Measurements from ENCODE around the gene PEF1.
A peak's percentile ranks its signal among the peaks of the same experiment; 100 is the strongest.

PEF1 gene

DNA sequence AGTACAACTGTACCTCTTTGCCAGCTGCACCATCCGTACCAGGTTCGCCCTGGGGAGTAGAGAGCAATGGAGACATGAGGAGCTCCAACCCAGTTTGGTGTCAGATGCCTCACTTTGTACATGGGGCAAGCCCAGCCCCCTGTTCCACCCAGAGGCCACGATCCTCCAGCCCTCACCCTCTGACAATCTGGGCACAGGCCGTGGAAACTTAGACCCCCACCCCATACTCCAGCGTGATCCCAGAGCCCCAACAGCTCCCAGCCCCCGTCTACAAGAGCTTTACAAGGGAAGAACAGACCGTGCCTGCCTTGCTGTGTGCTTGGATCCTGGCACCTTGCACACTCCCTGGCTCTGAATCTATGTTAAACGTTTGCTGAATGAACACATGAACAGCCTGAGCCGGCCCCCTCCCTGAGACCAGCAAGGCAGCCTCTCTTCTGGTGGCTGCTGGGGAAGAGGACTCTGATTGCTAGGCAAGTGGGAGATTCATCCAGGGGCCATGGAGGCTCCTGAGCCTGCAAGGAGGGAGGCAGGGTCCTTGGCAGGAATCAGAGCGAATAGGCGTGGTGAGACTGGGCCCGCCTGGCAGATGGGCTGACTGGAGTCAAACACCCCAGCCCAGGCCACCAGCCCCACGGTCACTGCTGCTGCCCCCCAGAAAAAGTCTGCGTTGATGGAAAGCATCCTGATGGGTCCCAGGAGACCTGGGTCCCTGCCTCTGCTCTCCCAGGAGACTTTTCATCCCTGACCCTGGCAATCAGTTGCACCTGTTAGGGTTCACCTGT lies 12.5 kb upstream of the PEF1 start:
- DNase-seq (ENCODE audit: extremely low spot score, insufficient read length, low read depth), result no peak
- FAIRE-seq, result no peak

DNA sequence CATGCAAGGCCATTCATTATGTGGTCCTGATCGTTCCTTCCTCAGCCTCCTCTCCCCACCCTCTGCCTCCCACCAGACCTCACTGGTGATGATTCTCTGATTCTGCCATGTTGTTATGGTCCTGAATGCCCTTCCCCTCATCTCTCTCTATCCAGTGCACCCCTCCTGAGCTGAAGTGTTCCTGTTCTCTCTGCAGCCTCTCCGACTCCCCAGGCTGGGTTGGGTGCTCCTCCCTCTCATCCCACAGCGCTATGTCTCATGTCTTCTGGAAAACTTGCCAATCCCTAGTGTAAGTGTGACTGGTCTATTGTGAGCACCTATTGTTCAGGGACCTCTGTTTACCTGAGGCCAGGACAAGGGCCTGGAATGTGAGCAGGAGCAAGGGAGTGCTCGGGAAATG lies 11.1 kb upstream of the PEF1 start:
- FAIRE-seq, result no peak
- no peak for DNase-seq (ENCODE audit: extremely low spot score, insufficient read length, low read depth)

DNA sequence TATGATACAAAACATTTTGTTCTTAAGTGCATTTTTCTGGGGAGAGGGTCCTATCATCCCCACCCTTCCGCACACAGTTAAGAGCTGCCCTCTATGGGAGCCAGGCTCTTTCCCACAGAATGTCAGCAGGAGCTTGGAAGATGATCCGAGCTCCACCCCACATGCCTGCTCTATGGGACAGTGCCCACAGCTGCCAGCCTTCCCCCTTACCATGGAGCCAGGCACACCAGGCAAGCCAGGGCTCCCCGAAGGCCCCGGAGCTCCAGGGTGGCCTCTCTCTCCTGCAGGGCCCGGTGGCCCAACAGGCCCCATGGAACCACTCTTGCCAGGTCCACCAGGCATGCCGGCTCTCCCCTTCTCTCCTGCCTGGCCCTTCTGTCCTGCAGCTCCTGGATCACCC lies 10.4 kb upstream of the PEF1 start:
- no peak for DNase-seq (ENCODE audit: extremely low spot score, insufficient read length, low read depth)
- no peak for FAIRE-seq

DNA sequence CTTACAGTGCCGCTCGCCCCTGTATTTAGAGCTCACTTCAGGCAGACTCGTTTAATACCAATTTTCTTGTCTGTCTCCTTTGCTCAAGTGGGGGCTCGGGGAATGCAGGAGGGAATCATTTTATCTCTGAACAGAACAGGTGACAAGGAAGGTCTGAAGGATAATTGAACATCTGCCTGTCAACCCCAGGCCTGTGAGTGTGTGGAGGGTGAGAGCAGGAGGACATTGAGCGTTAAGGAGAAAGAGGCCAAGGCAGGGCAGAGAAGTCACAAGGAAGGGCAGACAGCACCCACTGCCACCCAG lies 9.7 kb upstream of the PEF1 start:
- DNase-seq (ENCODE audit: extremely low spot score, insufficient read length, low read depth) (no peak), FAIRE-seq (no peak)

DNA sequence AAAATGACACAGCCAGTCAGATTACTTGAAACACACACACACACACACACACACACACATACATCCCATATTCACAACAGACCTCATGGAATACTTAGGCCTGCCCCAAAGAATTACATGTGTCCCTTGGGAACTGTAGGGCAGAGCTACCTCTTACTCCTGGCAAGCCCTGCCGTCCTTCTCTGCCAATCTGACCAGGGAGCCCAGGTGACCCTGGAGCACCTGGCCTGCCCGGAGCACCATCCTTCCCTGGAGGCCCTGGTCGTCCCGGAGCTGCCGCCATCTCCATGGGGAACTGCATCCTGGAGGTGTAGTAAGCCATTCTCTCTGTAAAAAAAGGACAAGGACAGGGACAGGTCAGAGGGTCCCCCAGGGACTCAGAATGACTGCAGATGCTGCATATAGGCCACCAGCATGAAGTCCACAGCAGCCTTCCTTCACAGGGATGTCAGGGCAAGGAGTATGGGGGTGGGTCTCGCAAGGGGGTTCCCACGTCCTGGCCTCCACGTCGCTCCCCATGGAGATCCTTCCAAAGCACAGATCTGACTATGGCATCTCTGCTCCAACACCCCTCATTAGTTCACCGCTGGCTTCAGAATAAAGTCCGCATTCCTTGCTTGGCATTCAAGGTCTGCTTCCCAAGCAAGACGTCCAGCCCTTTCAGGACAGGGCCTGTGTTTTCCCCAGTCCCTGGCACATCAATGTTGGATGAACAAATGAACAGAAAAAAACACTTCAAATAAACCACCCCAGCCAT lies 9.2 kb upstream of the PEF1 start:
- no peak for FAIRE-seq
- no peak for DNase-seq (ENCODE audit: extremely low spot score, insufficient read length, low read depth)

DNA sequence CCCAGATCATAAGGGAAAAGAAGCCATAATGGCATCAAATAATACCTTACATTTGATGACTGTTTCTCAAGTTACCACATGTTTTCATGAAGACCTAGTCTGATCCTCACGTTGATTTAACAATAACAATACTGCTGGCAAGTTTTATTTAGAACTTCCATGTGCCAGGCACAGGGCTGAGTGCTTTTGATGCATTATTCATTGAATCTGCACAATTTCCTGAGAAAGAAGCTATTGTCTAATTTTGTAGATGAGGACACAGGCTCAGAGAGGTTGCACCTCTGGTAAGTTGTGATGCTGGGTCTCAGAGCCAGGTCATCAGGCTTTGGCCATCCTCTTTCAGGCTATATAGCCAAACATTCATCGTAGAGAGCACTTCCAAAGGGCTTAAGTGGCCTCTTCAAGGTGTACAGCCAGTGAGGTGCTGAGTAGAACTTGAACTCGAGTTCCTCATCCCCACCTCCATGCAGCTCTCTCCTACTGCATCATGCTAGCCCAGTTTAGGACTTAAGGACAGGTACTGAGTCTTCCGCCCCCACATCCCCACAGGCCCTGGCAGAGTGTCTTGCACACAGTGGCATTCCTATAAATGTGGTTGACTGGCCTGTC lies 8.3 kb upstream of the PEF1 start:
- no peak for FAIRE-seq
- DNase-seq (ENCODE audit: extremely low spot score, insufficient read length, low read depth), result no peak

DNA sequence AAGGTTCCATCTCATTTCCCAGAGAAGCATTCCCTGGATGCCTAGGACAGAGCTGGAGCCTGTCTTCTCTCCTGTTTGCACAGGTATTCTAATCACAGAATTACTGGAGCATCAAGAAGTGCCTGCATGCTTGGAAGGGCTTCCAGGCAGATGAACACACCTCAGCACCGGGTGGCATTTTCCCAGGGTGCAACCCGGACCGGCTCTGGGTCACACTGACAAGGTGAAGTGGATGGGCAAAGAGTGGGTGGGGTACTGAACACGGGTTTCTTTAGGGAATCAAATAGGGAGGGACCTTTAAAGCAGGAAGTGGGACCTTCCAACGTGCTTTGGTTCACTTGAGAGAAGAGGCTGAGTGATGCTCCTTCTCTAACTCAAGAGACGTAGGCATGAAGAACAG lies 7.1 kb upstream of the PEF1 start:
- no peak for DNase-seq (ENCODE audit: extremely low spot score, insufficient read length, low read depth)

DNA sequence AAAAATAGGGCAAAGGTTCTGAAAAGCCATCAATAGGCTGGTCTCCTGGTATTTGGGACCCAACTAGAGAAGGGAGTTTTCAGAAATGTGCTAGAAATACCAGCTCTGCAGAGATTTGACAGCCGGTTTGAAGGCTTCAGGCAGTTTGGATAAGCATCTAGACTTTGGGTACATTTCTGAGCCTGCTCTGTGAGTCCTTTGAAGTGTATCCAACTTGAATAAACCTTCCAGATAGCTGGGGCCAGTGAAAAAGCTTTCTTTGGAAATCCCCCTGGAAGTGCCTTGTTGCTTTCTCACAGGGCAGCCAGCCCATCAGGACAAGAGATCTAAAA lies 6.4 kb upstream of the PEF1 start:
- FAIRE-seq (no peak), DNase-seq (ENCODE audit: extremely low spot score, insufficient read length, low read depth) (no peak)

More for the DNA sequence above, 7.1 kb upstream of the PEF1 start:
- no peak for FAIRE-seq

DNA sequence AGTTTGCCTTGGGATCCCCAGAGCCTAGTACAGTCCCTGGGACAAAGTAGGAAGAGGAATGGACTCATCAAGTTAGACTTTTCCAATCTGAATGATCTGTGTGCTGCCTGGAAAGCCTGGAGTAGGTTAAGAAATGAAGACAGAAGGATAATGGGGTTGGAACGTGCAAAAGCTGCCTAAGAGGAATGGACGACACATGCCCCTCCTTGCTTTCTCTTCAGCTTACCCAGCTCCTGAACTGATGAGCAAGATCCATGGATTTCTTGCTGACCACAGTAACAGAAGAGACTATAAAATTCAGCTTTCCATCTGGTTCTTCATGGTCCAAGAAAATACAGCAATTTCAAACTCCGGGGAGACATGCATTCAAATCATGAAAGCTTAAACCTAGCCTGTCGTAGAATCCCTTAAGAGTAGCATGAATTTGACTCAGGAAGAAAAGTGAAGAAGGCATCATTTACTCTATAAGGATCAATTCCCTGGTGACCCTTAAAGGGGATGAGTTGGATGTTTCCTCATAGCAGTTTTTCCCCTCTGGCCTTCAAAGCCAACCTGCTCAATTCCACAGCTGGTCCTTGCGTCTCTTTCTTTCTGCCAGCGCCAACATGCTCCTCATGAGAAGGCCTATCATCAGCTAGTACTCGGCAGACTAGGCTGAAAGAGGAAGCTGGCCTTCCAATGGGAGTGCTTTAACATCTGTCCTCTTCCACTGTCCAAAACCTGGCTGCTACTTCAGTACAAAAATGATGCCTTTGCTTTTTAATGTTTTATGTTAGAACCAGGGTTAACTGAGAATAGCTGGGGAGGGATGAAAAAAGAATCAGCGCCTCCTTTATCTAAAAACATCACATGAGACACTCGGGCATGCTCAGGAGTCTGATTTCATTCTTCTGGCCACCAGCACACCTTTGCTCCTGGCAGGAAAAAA lies 5.7 kb upstream of the PEF1 start:
- DNase-seq (ENCODE audit: extremely low spot score, insufficient read length, low read depth), result no peak
- no peak for FAIRE-seq

DNA sequence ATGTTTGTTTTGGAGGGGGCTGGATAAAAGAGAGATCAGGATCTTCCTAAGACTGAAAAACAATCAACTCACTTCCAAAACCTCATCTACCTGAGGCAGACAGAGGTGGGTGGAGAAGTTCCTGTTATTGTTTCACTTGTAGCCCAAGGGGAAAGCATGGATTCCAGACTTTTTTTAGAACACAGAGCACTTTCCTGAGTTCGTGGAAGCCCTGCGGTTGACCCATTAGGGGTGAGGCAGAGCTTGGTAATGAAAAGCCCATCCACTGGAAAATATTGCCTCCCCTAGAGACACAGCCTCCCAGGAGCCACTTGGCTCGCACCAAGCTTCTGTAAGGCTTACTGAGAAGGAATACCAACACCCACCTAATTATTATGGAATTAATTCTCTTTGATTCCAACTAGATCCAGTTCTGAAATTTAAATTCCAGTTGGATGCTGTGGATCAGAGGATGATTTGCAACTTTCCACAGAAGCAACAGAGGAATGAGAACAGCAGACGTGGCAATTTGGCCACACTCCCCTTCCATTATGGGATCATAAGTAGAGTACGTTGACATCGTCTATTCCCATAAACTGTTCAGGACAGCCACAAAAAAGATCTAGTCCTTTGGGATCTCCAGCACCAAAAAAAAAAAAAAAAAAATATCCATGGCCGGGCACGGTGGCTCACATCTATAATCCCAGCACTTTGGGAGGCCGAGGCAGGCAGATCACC lies 4.1 kb upstream of the PEF1 start:
- FAIRE-seq (no peak), DNase-seq (ENCODE audit: extremely low spot score, insufficient read length, low read depth) (no peak)

DNA sequence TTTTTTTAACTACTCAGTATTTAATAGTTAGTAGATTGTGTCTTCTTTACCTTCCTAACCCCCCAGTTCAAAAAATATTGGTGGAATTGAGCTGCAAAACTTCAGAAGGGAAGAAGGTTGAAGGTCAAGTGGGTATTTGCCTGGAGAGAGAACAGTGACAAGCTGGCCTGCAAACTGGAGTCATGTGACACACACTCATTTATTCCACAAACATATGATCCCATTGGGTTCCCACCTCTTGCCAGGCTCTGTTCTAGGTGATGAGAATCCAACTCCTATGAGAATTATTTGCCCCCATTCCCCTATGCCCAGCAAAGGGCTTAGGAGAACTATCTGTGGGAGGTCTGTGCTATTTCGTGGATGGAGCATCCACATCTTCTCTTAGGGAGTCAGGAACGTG lies 3.5 kb upstream of the PEF1 start:
- FAIRE-seq (no peak), DNase-seq (ENCODE audit: extremely low spot score, insufficient read length, low read depth) (no peak)

DNA sequence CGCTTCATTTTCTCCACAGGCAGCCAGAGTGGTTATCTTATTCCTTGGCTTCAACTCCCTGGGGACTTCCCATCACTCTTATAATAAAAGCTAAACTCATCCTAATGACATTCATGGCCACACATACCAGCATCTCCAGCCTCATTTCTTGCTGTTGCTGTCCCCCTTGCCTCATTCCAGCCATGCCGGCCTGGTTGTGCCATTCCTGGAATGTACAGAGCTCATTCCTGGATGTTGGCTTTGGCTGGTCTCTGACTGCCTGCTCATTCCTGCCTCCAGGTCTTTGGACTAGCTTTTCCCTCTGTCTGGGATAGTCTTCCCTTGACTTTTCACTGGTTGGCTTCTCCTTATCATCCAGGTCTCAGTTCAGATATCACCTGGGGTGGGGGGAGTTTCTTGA lies 2.4 kb upstream of the PEF1 start:
- no peak for FAIRE-seq
- no peak for DNase-seq (ENCODE audit: extremely low spot score, insufficient read length, low read depth)

DNA sequence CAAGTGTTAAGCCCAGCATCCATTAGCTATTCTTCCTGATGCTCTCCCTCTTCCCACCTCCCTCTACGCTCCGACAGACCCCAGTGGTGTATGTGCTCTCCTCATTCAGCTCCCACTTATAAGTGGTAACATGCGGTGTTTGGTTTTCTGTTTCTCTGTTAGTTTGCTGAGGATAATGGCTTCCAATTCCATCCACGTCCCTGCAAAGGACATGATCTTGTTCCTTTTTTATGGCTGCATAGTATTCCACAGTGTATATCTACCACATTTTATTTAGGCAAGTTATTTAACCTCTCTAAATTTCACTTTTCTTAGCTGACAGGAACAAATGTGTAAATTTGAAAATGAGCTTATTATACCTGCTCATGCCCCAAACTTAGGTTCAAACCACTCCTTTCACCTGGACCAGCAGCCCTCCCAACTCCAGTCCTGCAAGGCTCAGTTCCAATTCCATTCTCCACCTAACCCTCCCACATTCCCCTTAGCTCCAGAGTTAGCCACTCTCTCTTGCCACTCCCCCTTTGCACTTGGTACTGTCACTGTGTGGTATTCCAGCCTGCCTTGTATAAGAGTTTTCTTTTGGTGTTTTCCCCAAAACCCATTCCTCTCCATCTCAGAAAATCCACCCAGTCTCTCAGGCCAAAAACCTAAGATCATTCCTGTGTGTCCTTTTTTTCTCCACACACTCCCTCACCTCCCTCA lies 1.7 kb upstream of the PEF1 start:
- no peak for DNase-seq (ENCODE audit: extremely low spot score, insufficient read length, low read depth)
- FAIRE-seq, result no peak

DNA sequence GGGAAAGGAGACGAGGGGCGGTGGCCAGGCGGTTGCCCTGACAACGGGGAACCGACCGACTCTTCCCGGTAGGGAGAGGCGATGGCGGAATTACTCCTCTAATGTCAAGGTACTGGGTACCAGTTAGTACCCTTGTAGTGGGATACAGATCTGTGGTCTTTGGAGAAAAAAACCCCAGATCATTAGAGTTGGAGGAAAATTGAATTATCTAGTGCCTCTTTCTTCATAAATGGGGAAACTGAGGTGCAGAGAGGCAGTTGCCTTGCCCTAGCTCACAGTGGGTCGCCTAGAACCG lies 545 bp upstream of the PEF1 start:
- DNase-seq (ENCODE audit: extremely low spot score, insufficient read length, low read depth) (no peak), FAIRE-seq (no peak)

DNA sequence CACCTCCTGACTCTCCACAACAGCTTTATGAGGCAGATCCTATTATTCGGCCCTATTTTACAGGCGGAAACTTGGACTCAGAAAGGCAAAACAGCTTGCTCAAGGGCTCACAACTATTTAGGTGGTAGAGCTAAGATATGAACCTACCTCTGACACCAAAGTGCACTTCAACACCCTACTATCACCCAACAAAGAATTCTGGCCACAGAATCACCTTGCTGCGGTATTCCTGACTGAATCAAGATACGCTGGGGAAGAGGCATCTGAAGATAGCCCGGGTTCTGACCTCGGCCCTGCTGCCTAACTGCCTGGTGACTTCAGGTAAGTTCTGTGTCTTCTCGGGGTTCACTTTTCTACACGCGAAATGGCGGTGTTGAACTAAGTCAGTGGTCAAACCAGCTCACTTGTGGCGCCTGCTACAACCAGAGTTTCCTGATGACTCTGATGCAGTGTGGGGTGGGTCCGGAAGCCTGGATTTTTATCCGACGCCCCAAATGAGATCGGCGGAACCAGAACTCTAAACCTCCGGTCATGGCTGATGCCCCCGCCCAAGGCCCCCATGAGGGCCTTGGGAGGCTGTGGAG lies 608 bp downstream of the PEF1 start:
- DNase-seq (ENCODE audit: extremely low spot score, insufficient read length, low read depth) (no peak), FAIRE-seq (peak; percentile 51)

DNA sequence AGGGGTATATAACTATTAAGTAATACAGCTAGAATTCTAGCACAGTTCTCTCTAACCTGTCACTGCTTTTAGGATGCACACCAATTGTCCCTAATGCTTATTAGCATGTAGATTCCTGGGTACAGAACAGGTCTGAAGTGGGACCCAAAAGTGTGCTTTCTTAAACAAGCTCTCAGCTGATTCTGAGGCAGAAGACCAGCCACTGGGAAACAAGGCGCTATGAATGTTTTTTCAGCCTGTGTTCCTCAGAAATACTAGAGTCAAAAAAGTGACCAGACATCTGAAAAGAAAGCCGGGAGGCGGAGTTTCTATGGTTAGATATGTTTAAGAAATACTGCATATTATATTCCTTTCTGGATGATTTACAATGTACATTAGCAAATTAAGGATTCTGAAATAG lies 1.8 kb downstream of the PEF1 start:
- FAIRE-seq (no peak), DNase-seq (ENCODE audit: extremely low spot score, insufficient read length, low read depth) (no peak)

DNA sequence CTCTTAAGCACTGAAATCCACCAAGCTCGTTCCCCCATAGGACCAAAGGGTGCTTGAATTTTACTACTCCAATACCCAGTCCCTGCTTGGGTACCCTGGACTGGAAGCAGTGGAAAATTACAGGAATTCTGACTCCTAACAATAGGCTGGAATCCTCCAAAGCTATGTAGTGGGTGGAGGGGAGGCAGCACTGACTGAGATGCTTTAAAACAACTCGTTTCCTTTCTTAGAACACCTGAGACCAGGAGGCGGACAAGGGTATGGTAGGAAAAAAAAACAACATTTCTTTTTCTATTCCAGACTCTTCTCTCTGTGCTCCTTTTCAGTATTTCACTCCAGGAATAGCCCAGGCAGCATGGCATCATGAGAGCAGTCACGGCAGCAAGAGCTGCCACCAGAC lies 2.3 kb downstream of the PEF1 start:
- FAIRE-seq, result no peak
- DNase-seq (ENCODE audit: extremely low spot score, insufficient read length, low read depth), result no peak

DNA sequence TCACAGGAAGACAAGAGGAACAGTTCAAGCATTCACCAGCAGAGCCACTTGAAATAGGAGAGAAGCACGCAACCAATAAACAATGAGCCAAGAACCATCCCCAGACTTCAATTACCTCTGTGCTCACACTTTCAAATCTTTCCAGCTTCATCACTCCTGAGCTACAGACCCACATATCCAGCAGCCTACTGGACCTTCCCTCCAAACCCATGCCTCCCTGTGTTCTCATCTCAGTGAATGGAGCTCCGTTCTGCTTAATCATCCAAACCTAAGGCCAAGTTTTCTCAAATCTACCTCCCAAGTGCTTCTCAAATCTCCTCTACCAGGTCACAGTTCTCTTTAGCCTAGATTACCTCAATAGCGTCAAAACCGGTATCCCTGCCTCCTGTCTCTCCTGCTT lies 3.7 kb downstream of the PEF1 start:
- FAIRE-seq (no peak), DNase-seq (ENCODE audit: extremely low spot score, insufficient read length, low read depth) (no peak)

DNA sequence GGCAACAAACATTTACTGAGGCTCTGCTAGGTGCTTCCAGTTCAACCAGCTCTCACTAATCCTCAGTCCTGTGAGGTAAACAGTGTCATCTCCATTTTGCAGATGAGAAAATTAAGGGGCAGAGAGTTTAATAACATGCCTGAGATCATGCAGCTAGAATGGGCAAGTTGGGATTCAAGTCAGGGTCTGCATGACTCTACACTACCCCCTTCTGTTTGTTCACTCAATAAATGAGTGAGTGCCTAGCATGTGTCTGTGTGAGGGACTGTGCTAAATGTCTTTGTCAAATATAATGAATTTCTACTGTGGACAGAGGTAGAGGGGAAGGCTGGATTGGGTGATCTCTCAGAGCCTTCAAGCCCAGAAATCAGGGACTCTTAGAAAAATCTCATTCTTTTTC lies 4.5 kb downstream of the PEF1 start:
- DNase-seq (ENCODE audit: extremely low spot score, insufficient read length, low read depth) (no peak), FAIRE-seq (no peak)

Measured in GM18507 (cell line).